Gastroesophageal sphincter (tissue), 3 donors: ENCODE results near the gene CDKN2B.

Source experiments
- CTCF ChIP-seq, 4 experiments: fragments of 200-600 bp in 2 of 4; fragments of 450-650 bp in 2 of 4; sonication (generic) in 1 of 4; IDR thresholded peaks; one replicate each; pipeline ENCODE4 v1.5.1; 2017 to 2019; ENCODE audit warnings: antibody characterized with exemption in 4 of 4, mild to moderate bottlenecking in 2 of 4, moderate library complexity in 2 of 4
- EP300 ChIP-seq: sonication (generic); formaldehyde crosslinking; IDR thresholded peaks from one replicate; pipeline ENCODE4 v1.6.1; 2017; ENCODE audit warnings: antibody characterized with exemption, mild to moderate bottlenecking
- POLR2A ChIP-seq, 2 donors: fragments of 450-650 bp; IDR thresholded peaks; one replicate each; pipeline ENCODE4 v1.6.1; 2017; ENCODE audit warnings: antibody characterized with exemption in 2 of 2, mild to moderate bottlenecking in 2 of 2, moderate library complexity in 1 of 2
- POLR2AphosphoS5 ChIP-seq: sonication (generic); formaldehyde crosslinking; IDR thresholded peaks from one replicate; pipeline ENCODE4 v1.6.1; 2017; ENCODE audit warnings: antibody characterized with exemption

GRCh38 chr9:22040760-22041159, 31.7 kb upstream of the CDKN2B start:
- no peak for TF ChIP-seq CTCF (IDR thresholded peaks at IDR 0.05)
- TF ChIP-seq POLR2AphosphoS5 = no peak
- no peak for TF ChIP-seq POLR2A (IDR thresholded peaks at IDR 0.05)
- TF ChIP-seq EP300 = no peak
